A673 (cell line): ENCODE data around the gene FBXW8.

Source experiments
- EZH2 ChIP-seq: fragments of 200-600 bp; sonication (generic); IDR thresholded peaks from 2 replicates; pipeline ENCODE4 v1.6.1; 2017; ENCODE audit warnings: borderline replicate concordance, low read depth, mild to moderate bottlenecking, mixed read lengths, antibody characterized with exemption, low read length; ENCODE audit not compliant: poor library complexity, severe bottlenecking
- TF ChIP-seq, protein P1 (sequence below): fragments of 300-800, 200-600 bp; sonication (generic); conservative IDR thresholded peaks from 2 replicates; pipeline ENCODE4 v1.5.1; 2017; ENCODE audit warnings: low read depth, mild to moderate bottlenecking, antibody characterized with exemption, low read length, moderate library complexity, mixed read lengths

DNA sequence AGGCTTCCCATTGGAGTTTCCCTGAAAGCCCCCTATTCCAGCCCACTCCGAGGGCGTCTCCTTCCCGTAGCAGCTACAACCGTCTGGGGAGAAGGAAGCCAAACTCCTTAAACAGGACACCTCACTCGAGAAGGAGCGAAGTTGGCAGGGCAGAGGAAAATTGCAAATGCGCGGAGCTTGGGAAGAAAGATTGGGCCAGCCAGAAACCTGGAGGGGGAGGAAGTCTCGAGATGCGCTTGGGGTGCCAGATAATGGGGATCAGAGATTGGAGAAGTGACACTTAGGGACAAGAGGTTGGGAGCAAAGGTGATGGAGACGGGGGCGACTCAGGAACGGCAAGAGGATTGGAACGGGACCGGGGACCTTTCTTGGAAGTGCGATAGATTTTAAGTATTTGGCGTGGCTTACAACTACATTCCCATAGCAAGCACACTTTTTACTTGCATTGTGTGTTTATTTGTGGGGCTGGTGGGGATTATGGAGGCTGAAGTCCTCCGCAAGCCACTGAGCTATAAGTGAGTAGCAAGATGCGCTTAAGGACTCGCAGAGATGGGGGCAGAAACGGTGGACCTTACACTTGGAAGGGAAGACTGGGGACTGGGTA is 30.4 kb upstream of the FBXW8 start:
- TF ChIP-seq, protein P1, sequence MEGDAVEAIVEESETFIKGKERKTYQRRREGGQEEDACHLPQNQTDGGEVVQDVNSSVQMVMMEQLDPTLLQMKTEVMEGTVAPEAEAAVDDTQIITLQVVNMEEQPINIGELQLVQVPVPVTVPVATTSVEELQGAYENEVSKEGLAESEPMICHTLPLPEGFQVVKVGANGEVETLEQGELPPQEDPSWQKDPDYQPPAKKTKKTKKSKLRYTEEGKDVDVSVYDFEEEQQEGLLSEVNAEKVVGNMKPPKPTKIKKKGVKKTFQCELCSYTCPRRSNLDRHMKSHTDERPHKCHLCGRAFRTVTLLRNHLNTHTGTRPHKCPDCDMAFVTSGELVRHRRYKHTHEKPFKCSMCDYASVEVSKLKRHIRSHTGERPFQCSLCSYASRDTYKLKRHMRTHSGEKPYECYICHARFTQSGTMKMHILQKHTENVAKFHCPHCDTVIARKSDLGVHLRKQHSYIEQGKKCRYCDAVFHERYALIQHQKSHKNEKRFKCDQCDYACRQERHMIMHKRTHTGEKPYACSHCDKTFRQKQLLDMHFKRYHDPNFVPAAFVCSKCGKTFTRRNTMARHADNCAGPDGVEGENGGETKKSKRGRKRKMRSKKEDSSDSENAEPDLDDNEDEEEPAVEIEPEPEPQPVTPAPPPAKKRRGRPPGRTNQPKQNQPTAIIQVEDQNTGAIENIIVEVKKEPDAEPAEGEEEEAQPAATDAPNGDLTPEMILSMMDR: no peak
- peak; percentile 50 for TF ChIP-seq EZH2
